Common myeloid progenitor, CD34-positive (primary cell): Measurements from ENCODE around the gene GRID1.

Source experiments
- CTCF ChIA-PET: fragments of 350-600 bp; sonication (Branson Sonifier 250); formaldehyde crosslinking; loops from one replicate; lab custom pipeline; 2021; ENCODE audit warnings: antibody characterized with exemption; lab: Charles Lee
- POLR2A ChIA-PET: fragments of 350-600 bp; sonication (Branson Sonifier 250); formaldehyde crosslinking; loops from one replicate; lab custom pipeline; 2021; ENCODE audit warnings: antibody characterized with exemption; lab: Charles Lee
- DNase-seq, 3 donors: peaks; one replicate each; pipeline versions ENCODE4 v3.0.0 to v3.0.0-alpha.2; 2013
- H3K27ac ChIP-seq, 2 experiments: 1 replicate in 1 of 2; 2 replicates in 1 of 2; pipeline ENCODE4 v1.7.0; 2013; ENCODE audit warnings: inconsistent platforms in 2 of 2, low read length in 2 of 2, mild to moderate bottlenecking in 2 of 2, low read depth in 1 of 2, moderate library complexity in 1 of 2; ENCODE audit not compliant: severe bottlenecking in 2 of 2, insufficient read depth in 1 of 2, poor library complexity in 1 of 2
- H3K27me3 ChIP-seq, 5 experiments: replicated peaks in 2 of 5; 1 replicate in 3 of 5; 2 replicates in 2 of 5; pipeline versions ENCODE4 v1.6.1 to v1.7.0; 2013; ENCODE audit warnings: low read length in 4 of 5, mild to moderate bottlenecking in 2 of 5, moderate library complexity in 2 of 5, inconsistent platforms in 1 of 5; ENCODE audit not compliant: insufficient read depth in 5 of 5, control insufficient read depth in 4 of 5
- H3K36me3 ChIP-seq, 4 experiments: 1 replicate in 2 of 4; 2 replicates in 2 of 4; pipeline versions ENCODE4 v1.6.1 to v1.7.0; 2013; ENCODE audit warnings: low read length in 3 of 4, control low read depth in 1 of 4, mild to moderate bottlenecking in 1 of 4; ENCODE audit not compliant: control insufficient read depth in 4 of 4, insufficient read depth in 4 of 4
- H3K4me1 ChIP-seq, 4 experiments: 1 replicate in 3 of 4; 2 replicates in 1 of 4; pipeline versions ENCODE4 v1.6.1 to v1.7.1; 2013; ENCODE audit warnings: low read length in 3 of 4, mild to moderate bottlenecking in 3 of 4, control low read depth in 1 of 4, inconsistent platforms in 1 of 4, moderate library complexity in 1 of 4; ENCODE audit not compliant: control insufficient read depth in 4 of 4, insufficient read depth in 4 of 4; ENCODE audit errors: control extremely low read depth in 1 of 4
- H3K4me3 ChIP-seq, 7 experiments: 1 replicate in 4 of 7; 2 replicates in 3 of 7; pipeline versions ENCODE4 v1.5.1 to v1.7.0; 2013; ENCODE audit warnings: mild to moderate bottlenecking in 7 of 7, low read length in 6 of 7, moderate library complexity in 6 of 7, inconsistent platforms in 2 of 7, low read depth in 2 of 7, control low read depth in 1 of 7; ENCODE audit not compliant: insufficient read depth in 4 of 7, control insufficient read depth in 1 of 7; ENCODE audit errors: extremely low read depth in 1 of 7
- H3K9me3 ChIP-seq, 5 experiments: 1 replicate in 4 of 5; 2 replicates in 1 of 5; pipeline versions ENCODE4 v1.6.1 to v1.7.1; 2013; ENCODE audit warnings: low read length in 4 of 5, mild to moderate bottlenecking in 2 of 5, inconsistent platforms in 1 of 5, low read depth in 1 of 5, moderate library complexity in 1 of 5; ENCODE audit not compliant: control insufficient read depth in 4 of 5, insufficient read depth in 2 of 5; ENCODE audit errors: control extremely low read depth in 1 of 5
- WGBS: methylation state at CpG from one replicate; pipeline ENCODE4 v1.1.5; 2013; ENCODE audit not compliant: insufficient coverage; 5-methylcytosine and 5-hydroxymethylcytosine counted together

Gene GRID1

DNA sequence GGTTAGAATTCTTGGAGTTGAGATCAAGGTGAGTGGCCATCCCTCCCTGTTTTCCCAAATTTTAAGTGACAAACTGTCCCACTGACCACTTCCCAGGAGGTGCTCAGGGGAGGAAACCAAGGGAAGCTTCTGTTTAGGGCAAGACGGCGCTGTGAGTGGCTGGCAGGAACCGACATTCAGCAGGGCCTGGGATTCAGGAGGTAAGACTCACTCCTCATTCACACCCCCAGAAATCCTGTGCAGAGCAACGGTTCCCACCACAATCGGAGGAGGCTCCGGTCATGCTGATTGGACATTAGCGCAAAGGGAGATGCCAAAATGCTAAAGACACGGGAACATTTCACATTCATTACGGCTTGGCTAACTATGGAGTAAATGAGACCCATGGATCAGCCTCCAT is 200.9 kb downstream of the GRID1 start:
- Histone ChIP-seq H3K27me3 (no peaks in the 10 kb centered on the region), H3K4me1 (peaks cover 0 to 26% (median 9%) of the 10 kb centered on the region in 4 experiments), H3K9me3 (no peaks in the 10 kb centered on the region), H3K36me3 (no peaks in the 10 kb centered on the region), H3K27ac (no peak overlapping the region), H3K4me3 (no peak overlapping the region)
- POLR2A ChIA-PET: no interaction called here
- CTCF ChIA-PET: no interaction called here
- 94% methylated on average over 9 of the region's 9 CpGs for WGBS
- DNase-seq: no peak

DNA sequence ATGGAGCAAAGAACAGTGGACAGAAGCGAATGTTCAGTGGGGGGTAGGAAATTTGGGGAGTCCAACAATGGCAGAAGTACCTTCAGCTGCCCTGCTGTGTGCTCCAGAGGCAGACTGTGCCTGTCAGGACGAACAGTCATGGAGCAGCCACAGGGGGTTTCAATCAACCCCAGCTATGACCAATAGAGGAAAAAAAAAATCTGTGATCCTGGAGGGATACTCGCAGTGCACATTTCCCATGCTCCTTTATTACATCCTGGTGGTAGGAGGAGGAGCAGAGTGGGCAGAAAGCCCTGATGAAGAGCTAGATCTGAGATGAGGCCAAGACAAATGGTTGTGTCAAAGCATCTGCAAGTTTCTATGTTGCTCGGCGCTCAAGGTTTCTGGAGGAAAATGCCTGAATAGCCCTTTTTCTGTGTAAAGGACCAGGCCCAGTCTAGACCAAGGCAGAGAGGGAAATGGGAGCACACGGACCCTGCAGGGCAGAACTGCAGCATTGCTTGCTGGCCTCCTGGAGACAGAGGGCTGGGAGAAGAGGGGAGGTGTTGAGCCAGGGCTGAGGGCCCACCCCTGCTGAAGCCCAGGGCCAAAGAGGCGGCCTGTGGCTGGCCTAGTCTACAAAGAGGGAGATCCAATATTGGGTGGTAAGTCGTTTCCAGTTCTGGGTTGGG is 201.5 kb downstream of the GRID1 start:
- 100% methylated on average over 3 of the region's 8 CpGs for WGBS
- H3K4me1 ChIP-seq: peaks cover 0 to 20% (median 3%) of the 10 kb centered on the region in 4 experiments
- H3K4me3 ChIP-seq: no peak overlapping the region
- POLR2A ChIA-PET: no interaction called here
- no peaks in the 10 kb centered on the region for H3K27me3 ChIP-seq
- H3K27ac ChIP-seq: no peak overlapping the region
- H3K9me3 ChIP-seq: no peaks in the 10 kb centered on the region
- CTCF ChIA-PET: no interaction called here
- DNase-seq: no peak
- no peaks in the 10 kb centered on the region for H3K36me3 ChIP-seq

DNA sequence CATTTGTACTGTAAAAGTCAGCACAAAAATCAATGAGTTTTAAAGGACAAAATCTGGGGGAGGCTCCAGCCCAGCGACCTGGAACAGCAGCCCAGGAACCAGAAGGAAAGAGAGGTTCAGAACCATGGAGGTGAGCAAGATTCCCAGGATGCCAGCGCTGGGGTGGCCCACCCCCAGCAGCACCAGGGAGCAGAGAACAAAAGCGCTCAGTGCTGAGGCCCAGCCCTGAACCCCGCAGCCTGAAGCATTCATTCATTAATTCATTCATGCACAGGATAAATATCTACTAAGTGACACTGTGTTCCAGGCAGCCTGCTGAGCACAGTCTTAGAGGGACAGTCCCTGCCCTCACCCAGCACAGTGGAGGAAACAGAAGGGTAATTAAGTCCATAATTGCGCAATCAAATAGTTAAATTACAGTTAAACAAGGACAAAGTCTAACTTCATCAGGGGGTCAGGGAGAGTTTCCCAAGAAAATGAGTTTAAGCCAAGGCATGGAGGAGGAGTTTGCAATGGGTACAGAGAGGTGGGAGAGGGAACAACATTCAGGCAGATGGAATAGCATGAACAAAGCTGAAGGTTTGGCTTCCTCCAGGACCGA is 202.3 kb downstream of the GRID1 start:
- H3K27me3 ChIP-seq: no peaks in the 10 kb centered on the region
- no peaks in the 10 kb centered on the region for H3K9me3 ChIP-seq
- H3K4me1 ChIP-seq: peaks cover 0 to 12% (median 0%) of the 10 kb centered on the region in 4 experiments
- H3K4me3 ChIP-seq: no peak overlapping the region
- peak in 1 of 3 donors; percentile 7 for DNase-seq
- WGBS: 100% methylated on average over 5 of the region's 6 CpGs
- CTCF ChIA-PET: no interaction called here
- no peak overlapping the region for H3K27ac ChIP-seq
- POLR2A ChIA-PET: no interaction called here
- H3K36me3 ChIP-seq: no peaks in the 10 kb centered on the region

DNA sequence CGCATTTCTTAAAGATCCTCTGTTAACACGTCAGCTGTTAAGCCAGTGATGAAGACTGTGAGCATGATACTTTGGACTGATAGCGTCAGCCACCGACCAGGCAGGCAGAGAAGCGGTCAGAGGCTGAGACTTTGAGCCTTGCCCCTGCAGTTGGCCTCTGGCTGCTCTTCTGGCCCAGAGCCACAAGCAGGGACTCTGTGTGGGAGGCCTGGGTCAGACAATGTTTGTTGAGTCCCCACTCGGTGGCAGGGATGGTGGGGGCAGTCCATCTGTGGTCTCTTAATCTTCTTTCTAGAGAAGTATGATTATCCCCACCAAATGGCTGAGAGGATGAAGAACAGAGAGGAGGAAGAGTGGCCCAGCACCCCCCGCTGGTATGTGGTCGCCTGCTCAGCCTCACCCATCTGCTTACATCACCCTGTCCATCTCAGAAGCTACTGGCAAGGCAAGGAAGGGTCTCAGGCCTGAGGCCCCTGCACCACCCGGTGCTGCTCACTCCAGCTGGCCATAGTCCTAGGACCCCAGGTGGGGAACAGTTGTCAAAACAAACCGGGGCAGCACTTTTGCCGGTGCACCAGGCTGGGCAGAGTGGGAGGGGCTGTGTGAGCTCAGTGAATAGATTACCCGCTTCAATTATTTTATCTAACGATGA is 202.9 kb downstream of the GRID1 start:
- H3K9me3 ChIP-seq: no peaks in the 10 kb centered on the region

DNA sequence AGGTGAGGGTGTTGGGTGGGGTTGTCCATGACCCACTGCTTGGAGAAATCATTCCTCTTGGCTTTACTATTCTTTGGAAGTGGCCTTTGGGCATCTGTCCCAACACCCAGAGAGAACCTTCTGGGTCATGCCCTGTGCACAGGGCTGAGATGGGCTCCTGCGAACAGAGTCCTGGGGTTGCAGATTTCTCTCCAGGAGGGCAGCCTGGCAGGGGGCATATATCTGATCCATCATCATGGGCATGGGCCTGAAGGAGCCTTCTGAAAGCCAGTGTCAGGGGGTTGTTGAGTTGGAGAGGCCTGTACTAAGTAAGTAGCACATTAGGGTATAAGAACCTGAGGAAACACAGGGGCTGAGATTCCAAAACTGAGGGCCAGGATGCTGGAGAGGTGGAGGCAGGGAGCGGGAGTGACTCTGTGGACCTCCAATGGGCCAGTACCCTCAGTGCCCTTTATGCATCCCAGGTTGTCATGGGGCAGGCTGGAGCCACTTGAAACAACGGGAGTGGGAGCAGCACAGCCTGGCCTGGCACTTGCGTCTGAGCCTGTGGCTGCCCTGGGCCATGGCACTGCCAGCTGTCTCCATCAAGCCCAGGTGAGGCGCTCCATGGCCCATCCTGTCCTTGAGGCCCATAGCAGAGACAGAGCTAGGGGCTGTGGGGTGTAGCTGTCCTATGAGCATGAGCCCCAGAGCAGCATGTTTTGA is 203.7 kb downstream of the GRID1 start:
- Histone ChIP-seq H3K4me3 (no peak overlapping the region), H3K27ac (no peak overlapping the region), H3K27me3 (no peaks in the 10 kb centered on the region), H3K4me1 (peaks cover 0 to 5% (median 0%) of the 10 kb centered on the region in 4 experiments), H3K36me3 (no peaks in the 10 kb centered on the region), H3K9me3 (no peaks in the 10 kb centered on the region)
- 95% methylated on average over 5 of the region's 5 CpGs for WGBS
- DNase-seq: no peak
- ChIA-PET CTCF (no interaction called here), POLR2A (no interaction called here)

More for the DNA sequence above, 202.9 kb downstream of the GRID1 start:
- Histone ChIP-seq H3K36me3 (no peaks in the 10 kb centered on the region), H3K27me3 (no peaks in the 10 kb centered on the region), H3K4me1 (peaks cover 0 to 11% (median 0%) of the 10 kb centered on the region in 4 experiments), H3K27ac (no peak overlapping the region), H3K4me3 (no peak overlapping the region)
- 98% methylated on average over 11 of the region's 13 CpGs for WGBS
- ChIA-PET CTCF (no interaction called here), POLR2A (no interaction called here)
- no peak for DNase-seq

DNA sequence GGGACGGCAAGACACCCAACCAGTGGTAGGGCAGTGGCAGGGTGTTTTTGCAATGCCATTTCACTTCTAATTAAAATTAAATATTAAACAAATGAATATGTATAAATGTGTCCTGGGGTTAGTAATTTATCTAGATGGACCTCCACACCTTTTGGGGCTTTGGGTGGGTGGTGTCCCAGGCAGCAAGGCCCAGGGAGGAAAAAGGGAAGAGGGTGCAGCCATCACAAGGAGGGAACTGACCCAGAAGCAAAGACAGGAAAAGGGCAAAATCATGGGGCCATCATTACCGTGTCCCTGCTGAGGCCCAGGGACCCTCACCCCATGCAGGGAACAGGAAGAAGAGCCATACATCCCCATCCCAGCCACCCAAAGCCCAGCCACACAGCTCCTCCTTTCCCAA is 204.6 kb downstream of the GRID1 start:
- H3K27me3 ChIP-seq: no peaks in the 10 kb centered on the region
- H3K4me1 ChIP-seq: peaks cover 0 to 4% (median 0%) of the 10 kb centered on the region in 4 experiments
- H3K27ac ChIP-seq: no peak overlapping the region
- ChIA-PET CTCF (no interaction called here), POLR2A (interaction anchor here (0.6 kb wide), 1 partner anchor 49 kb away, joined by 3 read pairs; no protein-coding TSS in a partner anchor)
- no peak overlapping the region for H3K4me3 ChIP-seq
- H3K36me3 ChIP-seq: no peaks in the 10 kb centered on the region
- H3K9me3 ChIP-seq: no peaks in the 10 kb centered on the region
- DNase-seq: no peak
- 100% methylated on average over 1 of the region's 2 CpGs for WGBS
